Spleen (tissue), 7 donors: ENCODE measurements around the gene ZNF805.

ENCODE experiments used
- POLR2A ChIP-seq, 3 donors: fragments of 450-650 bp; IDR thresholded peaks; one replicate each; pipeline ENCODE4 v1.5.1; 2017; ENCODE audit warnings: antibody characterized with exemption in 3 of 3, mild to moderate bottlenecking in 1 of 3
- POLR2AphosphoS5 ChIP-seq, 3 donors: sonication (generic); formaldehyde crosslinking; IDR thresholded peaks; one replicate each; pipeline ENCODE4 v1.5.1; 2017; ENCODE audit warnings: antibody characterized with exemption in 3 of 3
- TF ChIP-seq, protein P1 (sequence below), 11 experiments: fragments of 200-600 bp in 7 of 11; fragments of 450-650 bp in 4 of 11; sonication (generic) in 4 of 11; IDR thresholded peaks in 8 of 11; conservative IDR thresholded peaks in 3 of 11; 1 replicate in 7 of 11; 2 replicates in 4 of 11; pipeline versions ENCODE4 v1.4.0 to v1.8.0; 2016 to 2021; ENCODE audit warnings: antibody characterized with exemption in 11 of 11, inconsistent platforms in 4 of 11, mild to moderate bottlenecking in 1 of 11
- donor health status: DM: no; HTN: no; CAD: no; lungs with moderate emphysema.
- donor health status: DM: no; HTN: no; CAD: no.
- donor health status: DM: no; HTN: no; CAD: no.

DNA sequence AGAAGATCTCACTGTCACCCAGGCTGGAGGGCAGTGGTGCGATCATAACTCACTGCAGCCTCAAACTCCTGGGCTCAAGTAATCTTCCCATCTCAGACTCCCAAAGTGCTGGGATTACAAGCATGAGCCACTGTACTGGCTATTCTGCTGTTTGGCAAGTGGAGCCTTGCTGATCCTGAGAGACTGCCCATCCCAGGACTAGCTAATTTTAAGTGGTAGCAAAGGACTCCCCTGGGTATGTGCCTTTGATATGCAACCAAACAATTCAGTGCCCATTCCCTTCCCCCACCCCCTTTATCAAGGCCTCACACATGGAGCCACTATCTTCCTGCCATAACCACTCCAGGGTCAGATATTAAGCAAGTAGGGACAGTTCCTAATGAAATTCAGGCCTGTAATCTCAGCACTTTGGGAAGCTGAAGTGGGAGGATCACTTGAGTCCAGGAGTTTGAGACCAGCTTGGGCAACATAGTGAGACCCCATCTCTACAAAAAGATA is 22.9 kb downstream of the ZNF805 start:
- TF ChIP-seq, protein P1, sequence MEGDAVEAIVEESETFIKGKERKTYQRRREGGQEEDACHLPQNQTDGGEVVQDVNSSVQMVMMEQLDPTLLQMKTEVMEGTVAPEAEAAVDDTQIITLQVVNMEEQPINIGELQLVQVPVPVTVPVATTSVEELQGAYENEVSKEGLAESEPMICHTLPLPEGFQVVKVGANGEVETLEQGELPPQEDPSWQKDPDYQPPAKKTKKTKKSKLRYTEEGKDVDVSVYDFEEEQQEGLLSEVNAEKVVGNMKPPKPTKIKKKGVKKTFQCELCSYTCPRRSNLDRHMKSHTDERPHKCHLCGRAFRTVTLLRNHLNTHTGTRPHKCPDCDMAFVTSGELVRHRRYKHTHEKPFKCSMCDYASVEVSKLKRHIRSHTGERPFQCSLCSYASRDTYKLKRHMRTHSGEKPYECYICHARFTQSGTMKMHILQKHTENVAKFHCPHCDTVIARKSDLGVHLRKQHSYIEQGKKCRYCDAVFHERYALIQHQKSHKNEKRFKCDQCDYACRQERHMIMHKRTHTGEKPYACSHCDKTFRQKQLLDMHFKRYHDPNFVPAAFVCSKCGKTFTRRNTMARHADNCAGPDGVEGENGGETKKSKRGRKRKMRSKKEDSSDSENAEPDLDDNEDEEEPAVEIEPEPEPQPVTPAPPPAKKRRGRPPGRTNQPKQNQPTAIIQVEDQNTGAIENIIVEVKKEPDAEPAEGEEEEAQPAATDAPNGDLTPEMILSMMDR (IDR thresholded peaks at IDR 0.05 in 8 of 11, conservative IDR thresholded peaks at IDR 0.05 in 3 of 11), result no peak
- TF ChIP-seq POLR2A (IDR thresholded peaks at IDR 0.05) (no peak), POLR2AphosphoS5 (IDR thresholded peaks at IDR 0.05) (no peak)
